ENCODE data around the gene NR5A1.

Gene NR5A1

DNA sequence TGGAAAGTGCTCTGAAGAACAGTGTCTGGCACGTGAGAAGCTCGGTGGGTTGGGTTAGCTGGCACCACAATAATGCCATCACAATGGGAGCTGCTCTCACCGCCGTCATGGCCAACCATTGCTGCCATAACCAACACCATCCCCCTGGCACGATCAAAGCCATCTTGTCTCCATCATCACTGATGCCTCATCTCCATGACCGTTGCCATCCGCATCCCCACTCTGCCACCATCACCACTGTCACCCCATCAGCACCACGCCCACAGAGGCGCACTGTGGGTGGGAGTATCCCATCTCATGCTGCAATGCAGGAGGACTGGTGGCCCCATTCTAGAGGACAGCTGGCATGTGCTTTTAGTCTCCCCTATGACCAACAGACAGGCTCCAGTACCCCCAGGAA lies 23.7 kb downstream of the NR5A1 start:
- no peak for DNase-seq (ENCODE audit: low spot score)
- FAIRE-seq = peak; percentile 27

DNA sequence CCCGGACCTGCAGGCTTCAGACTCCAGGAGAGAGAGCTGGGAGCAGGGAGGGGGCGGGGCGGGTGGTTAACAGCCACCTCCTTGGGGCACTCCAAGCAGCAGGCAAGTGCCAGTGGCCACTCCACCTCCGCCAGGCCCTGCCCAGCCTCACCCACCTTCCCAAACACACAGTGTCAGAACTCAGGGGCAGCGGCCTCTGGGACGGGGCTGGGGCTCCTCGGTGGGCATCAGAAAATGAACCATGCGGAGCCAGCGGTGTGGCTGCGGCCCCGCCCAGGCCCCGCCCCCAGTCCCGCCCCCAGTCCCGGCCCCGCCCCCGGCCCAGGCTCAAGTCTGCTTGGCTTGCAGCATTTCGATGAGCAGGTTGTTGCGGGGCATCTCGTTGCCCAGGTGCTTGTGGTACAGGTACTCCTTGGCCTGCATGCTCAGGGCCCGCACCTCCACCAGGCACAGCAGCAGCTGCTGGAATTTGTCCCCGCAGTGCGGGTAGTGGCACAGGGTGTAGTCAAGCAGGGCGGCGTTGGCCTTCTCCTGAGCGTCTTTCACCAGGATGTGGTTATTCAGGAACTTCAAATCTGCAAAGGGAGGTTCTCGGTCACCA lies 24.7 kb downstream of the NR5A1 start:
- no peak for FAIRE-seq
- no peak for DNase-seq (ENCODE audit: low spot score)

DNA sequence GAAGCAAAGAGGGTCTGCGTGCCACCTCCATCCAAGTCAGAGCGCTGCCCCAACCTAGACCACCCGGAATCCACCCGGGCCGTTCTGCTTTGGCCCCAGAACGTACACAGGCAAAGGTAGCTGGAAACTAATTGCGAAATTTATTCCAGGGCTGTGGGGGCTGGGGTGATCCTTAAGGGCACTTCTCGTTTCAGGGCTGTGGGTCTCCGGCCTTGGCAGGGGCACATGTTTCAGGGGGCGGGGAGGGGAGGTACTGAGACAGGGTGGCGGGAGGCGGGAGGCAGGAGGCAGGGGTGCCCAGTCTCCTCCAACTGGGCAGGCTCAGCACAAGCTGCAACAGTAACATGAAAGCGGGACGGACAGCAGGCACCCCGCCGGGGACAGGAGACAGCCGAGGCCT lies 26.1 kb downstream of the NR5A1 start:
- no peak for FAIRE-seq
- no peak for DNase-seq (ENCODE audit: low spot score)

DNA sequence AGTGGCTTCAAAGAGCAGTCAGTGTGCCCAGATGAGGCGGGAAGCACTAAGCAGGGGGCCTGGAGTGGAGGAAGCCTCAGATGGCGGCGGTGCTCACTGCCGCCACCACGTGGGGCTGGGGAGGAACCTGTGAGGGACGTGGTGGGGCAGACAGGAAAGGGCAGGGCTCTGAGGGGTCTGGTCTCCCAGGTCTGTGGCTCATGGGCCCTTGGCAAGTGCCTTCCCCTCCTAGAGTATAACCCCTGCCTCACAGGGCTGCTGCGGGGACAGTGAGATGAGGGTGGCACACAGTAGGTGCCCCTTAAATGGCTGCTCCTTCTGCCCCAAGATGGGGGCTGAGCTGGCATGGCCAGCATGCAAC lies 26.6 kb downstream of the NR5A1 start:
- FAIRE-seq (no peak), DNase-seq (ENCODE audit: low spot score) (peak; percentile 36)

DNA sequence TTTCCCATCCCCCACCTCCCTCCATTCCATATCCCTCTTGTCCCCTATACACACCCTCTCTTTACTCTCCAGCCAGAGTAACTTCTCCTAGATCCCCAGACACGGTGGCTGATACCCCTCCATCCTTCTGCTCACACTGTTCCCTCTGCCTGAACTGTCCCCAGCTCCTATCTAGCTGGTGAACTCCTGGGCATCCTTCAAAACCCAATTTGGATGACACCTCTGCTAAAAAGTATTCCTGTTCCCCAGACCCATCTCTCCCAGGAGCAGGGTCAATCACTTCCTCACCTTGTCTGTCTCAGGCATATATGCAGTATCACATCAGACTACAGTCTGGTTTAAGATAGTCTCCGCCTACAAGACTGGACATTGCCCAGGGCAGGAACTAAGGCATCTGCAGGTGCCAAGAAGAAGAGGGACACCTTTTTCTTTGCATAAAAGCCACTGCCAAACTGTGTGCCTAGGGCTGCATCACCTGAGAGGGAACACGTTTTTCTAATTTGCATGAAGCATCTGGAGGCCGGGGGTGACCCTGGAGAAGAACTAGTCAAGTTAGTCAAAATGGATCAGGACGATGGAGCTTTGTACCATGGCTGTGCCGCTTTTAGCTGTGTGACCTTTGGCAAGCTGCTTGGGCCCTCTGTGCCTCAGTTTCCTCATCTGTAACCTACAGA lies 27.1 kb downstream of the NR5A1 start:
- FAIRE-seq (no peak), DNase-seq (ENCODE audit: low spot score) (no peak)

DNA sequence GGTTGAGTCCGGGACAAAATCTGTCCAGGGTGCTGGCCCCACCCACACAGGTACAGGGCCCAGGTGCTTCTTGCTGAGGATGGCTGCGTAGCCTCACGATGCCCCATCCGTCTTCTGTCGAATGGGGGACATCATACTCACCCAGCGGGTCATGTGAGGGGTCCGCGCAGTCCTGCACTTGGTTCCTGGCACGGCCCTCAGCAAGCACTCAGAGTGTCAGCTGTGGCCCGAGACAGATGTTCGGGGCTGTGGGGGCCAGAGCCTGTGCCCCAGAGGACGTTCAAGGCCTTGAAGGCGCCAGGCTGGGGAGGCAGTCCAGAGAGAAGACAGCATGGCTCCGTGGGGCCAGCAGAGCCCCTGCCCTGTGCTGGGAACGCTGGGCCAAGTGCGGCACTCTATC lies 27.8 kb downstream of the NR5A1 start:
- FAIRE-seq (no peak), DNase-seq (ENCODE audit: low spot score) (no peak)

DNA sequence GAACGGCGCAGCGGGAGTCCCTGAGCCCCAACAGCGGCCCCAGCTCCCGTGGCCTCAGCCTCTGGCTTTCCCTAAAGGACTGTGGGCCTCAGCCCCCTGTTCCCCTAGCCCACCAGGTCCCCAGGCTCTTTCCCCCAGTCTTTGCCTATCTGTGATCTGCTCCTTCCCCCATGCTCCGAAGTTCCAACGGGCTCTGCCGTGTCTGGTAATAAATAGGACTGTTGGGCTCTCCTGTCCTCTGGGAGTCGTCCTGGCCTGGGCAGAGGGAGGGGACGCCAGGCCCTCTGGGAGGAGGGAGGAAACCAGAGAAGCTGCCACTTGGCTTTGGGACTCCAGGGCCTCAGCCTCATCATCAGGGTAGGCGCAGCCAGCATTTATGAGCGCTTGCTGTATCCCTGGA lies 28.8 kb downstream of the NR5A1 start:
- DNase-seq (ENCODE audit: low spot score) (no peak), FAIRE-seq (no peak)

DNA sequence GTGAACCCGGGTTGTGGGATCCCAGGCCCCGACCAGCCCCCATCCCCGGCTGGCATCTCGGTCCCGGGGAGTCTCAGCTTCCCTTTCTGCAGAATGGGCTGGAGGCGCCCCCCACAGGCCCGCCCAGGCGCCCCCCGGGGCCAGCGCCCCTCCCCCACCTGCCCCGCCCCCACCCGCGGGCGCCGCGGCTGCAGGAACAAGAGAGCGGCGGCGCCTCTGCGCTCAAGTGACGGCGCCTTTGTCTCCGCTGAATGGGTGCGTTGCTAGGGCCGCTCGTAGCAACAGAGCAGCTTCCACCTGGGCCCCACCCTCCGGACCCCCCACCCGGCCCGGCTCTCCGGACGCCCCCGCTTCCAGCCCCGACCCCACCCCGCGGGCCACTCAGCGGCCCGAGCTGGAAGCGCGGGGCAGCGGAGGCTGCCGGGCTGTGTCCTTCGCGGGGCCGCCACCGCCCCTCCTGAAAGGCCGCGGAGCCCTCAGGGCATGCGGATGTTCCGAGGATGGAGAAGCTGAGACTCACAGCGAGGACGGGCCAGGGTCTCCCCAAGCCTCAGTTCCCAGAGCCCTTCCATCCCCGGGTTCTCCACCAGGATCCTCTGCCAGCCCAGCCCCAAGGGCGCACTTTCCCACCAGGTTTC lies 29.4 kb downstream of the NR5A1 start:
- DNase-seq (ENCODE audit: low spot score) (no peak), FAIRE-seq (no peak)

DNA sequence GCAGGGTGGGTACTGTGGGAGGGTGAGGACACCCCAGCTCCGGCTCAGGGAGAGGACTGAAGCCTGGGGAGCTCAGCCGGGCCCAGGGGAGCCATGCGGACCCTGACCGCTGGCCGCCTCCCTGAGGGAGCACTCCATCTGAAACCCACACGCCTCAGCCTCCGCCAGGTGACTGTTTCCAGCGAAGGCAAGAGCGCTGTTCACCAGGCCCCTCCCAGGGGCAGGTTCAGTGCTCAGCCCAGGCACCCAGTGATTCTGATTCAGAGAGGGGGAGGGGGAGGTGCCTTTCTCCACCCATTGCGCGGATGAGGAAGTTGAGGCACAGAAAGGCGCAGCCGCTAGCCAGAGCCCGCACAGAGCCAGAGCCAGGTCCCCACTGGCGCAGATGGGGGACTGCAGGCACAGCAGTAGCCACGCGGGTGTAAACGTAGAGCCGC lies 30.0 kb downstream of the NR5A1 start:
- no peak for FAIRE-seq
- DNase-seq (ENCODE audit: low spot score) = no peak

DNA sequence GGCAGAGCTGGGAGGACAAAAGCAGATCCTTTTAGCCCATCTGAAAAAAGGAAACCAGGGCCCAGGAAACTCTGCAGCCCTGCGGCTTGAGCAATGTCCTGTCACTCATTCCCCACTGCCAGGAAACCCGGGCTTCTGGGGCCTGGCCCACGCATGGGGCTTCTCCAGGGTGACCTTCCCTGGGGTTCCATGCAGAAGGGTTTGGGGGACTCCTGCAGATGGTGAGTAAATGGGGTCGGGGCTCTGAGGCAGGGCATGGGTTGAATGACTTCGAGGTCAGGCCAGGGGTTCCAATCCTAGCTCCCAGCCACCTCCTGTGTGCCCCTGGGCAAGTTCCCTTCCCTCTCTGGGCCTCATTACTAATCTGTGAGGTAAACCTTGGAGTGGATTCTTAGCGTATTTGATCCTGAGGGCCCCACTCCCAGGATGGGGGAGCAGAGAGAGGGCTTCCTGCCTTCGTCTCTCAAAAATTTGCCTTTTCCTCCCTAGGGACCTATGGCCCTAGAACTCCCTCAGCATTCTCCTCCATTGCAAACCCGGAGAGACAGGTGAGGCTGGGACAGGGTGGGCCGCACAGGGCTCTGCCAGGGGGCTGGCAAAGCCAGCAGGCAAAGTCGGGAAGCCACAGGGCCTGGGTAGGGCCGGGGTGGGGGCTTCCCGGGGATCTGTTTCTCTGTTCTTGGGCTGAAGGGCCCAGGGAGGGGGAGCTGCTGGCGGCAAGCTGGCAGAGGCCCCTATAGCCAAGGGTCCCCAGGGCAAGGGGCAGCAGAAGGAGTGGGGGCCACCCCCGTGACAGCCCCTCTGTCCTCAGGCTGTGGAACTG lies 31.1 kb downstream of the NR5A1 start:
- DNase-seq (ENCODE audit: low spot score) (no peak), FAIRE-seq (no peak)

DNA sequence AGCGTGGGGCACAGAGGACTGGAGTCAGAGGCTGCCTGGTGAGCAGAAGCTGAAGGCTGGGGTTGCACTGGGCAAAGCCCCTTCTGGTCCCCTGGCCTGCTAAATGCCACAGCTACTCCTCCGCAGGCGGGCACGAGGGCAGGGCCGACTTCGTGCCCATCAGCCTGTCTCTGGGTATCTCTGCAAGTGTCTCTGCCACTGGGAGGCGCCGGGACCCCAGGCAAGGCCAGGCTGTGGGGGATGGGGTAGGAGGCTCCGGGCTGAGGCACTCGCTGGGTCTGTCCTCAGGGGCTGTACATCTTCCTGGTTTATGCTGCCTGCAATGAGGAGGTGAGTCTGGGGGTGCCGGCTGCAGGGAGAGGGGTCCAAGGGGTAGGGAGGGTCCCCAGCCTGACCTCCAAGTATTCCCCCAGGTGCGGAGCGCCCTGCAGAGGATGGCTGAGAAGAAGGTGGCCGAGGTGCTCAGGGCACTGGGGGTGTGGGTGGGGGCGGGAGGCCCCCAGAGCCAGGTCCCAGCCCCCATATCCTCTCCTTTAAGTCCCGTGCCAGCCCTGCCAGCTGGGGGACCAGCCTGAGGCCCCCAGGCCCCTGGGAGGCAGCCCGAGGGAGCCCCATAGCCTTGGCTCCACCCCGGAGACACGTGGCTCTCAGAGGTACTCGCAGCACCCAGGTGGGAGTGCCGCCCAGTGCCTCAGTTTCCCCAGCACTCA lies 31.9 kb downstream of the NR5A1 start:
- FAIRE-seq (no peak), DNase-seq (ENCODE audit: low spot score) (no peak)

DNA sequence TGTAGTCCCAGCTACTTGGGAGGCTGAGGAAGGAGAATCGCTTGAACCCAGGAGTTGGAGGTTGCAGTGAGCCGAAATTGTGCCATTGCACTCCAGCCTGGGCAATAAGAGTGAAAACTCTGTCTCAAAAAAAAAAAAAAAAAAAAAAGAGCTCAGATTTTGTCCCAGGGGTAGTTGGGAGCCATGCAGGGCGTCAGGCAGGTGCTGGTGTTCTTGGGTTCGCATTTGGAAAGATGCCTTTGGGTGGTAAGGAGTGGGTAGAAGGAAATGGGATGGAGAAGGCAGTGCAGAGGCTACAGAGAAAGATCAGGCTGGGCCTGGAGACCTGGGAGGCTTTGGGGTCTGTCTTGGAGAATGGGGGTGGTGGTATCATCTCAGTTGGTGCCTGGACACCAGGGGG lies 33.0 kb downstream of the NR5A1 start:
- FAIRE-seq = no peak

DNA sequence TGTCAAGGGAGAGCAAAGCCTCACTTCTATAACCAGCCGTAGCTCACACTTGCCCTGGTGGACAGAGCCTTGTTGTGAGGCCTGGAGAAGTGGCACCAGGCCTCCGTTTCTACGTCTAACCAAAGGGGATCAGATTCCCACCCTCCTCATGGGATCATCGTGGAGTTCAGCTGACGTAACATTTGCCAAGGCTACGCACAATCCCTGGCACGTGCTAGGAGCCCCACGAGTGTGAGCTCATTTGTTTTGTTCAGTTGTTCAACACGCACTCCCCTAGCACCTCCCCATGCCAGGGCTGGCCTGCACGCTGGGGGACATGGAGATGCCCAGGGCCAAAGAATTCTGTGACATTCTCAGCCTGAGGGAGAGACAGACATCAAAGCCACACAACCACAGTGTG lies 33.9 kb downstream of the NR5A1 start:
- DNase-seq (ENCODE audit: low spot score) (no peak), FAIRE-seq (no peak)

More for the DNA sequence above, 33.0 kb downstream of the NR5A1 start:
- no peak for DNase-seq (ENCODE audit: low spot score)

DNA sequence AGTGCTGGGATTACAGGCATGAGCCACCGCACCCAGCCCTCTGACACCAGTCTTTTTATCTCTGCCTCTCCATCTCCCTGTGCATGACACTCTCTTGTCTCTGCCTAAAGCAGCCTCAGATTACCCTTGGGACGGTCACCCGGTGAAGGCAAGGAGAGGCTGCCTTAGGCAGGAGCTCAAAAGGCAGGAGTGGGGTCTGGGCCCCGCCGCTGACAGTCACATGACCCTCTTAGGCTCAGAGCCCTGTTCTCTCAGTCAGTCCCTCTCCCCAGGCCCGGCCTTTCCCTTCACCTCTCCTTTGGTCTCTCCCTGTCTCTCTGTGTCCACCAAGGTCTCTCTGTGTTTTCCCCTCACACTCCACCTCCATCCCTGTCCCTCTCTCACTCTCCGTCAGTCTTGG lies 34.4 kb downstream of the NR5A1 start:
- FAIRE-seq (no peak), DNase-seq (ENCODE audit: low spot score) (no peak)

DNA sequence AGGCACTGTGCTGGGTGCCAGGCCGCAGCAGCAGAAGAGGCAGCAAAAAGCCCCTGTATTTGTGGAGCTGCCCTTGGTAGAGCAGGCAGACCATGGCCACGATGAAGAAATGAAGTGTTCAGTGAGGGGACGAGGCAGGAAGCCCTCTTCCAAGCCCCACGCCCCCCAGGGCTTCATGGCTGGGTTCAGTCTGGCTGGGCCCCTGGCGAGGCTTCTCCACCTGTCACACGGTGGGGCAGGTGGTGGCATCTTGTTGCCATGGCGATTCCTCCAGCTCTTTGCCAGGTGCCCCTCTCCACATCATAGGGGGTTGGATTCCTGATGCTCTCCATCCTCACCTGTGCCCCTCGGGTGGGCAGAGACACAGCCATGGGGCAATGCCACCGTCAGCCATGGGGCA lies 35.4 kb downstream of the NR5A1 start:
- FAIRE-seq = no peak
- DNase-seq (ENCODE audit: low spot score) = no peak

DNA sequence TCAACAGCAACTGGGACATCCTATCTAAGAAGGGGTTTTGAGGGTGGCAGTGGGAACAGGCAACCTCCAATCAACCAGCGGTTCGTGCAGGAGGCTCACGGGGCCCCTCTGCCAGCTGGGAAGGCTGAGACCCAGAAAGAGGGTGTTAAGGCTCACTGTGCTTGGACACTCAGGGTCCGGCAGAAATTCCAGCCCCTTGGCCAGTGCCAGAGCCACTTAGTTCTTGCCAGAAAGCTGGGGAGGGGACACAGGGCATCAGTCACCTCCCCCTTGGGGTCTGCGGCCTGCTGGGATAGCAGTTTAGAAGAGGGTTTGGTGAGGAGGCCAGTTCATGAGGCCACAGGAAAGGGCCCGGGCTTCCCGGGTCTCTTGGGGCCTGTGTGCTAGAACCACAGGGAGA lies 36.5 kb downstream of the NR5A1 start:
- FAIRE-seq (no peak), DNase-seq (ENCODE audit: low spot score) (no peak)

DNA sequence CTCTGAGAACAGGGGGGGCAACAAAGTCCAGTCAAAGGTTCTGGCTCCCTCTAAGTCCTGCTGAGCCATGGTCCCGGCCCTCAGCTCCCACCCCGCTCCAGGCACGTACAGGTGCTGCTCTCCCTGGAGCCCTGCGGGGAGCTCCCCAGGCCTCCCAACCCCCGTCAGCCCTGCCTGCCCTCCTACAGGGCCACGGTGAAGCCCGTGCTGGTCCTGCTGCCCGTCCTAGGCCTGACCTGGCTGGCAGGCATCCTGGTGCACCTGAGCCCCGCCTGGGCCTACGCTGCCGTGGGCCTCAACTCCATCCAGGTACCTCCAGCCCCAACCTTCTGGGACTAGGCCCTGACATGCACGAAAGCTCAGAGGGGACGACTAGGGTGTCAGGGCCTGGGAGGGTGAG lies 36.9 kb downstream of the NR5A1 start:
- FAIRE-seq = no peak
- DNase-seq (ENCODE audit: low spot score) = no peak

DNA sequence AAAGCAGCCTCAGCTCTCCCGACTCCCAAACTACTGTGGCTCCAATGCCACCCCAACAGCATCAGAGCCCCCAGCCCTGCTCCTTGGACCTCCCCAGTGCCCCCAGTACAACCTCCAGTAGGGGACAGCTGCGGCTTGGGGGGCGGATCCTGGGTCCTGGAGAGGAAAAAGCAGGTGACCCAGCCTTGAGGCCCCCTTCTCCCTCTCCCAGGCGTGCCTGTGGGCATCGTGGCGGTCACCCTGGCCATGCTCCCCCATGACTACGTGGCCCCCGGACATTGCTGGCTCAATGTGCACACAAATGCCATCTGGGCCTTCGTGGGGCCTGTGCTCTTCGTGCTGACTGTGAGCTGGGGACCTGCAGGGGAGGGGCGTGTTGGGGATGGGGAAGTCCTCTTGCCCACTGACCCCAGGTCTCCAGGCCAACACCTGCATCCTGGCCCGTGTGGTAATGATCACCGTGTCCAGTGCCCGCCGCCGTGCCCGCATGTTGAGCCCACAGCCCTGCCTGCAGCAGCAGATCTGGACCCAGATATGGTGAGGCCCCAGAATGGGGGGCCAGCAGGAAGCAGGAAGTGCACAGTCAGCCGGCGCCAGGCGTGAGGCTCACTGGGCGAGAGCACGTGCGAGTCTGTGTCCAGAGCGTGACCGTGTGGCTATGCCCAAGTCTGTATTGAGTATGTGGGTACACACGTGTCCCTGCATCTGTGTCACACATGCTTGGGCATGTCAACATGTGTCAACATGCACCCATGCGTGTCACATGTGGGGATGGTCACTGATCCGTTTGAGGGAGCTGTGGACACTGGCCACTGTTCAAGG lies 38.0 kb downstream of the NR5A1 start:
- FAIRE-seq = peak; percentile 9
- DNase-seq (ENCODE audit: low spot score) = no peak

DNA sequence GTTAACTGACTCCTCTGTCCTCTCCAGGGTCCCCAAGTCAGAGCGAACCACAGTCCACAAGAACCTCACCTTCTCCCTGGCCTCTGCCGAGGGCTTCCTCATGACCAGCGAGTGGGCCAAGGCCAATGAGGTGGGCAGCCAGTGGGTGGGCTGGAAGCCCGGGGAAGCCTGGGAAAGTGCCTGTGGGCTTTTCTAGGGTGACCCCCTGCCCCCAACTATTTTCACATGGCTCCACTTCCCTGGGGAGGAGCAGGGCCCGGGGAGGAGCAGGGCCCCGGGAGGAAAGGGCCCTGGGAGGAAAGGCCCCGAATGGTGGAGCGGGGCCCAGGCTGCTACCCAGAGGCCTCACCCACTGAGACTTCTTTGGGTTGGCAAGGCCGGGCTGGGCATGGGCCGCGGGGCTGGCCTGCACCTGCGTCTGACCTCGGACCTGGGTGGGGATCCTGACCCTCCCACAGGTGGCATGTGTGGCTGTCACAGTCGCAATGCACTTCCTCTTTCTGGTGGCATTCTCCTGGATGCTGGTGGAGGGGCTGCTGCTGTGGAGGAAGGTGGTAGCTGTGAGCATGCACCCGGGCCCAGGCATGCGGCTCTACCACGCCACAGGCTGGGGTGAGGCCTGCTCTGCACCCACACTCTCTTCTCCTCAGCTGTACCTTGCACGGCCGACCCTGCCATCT lies 39.0 kb downstream of the NR5A1 start:
- DNase-seq (ENCODE audit: low spot score) = no peak

DNA sequence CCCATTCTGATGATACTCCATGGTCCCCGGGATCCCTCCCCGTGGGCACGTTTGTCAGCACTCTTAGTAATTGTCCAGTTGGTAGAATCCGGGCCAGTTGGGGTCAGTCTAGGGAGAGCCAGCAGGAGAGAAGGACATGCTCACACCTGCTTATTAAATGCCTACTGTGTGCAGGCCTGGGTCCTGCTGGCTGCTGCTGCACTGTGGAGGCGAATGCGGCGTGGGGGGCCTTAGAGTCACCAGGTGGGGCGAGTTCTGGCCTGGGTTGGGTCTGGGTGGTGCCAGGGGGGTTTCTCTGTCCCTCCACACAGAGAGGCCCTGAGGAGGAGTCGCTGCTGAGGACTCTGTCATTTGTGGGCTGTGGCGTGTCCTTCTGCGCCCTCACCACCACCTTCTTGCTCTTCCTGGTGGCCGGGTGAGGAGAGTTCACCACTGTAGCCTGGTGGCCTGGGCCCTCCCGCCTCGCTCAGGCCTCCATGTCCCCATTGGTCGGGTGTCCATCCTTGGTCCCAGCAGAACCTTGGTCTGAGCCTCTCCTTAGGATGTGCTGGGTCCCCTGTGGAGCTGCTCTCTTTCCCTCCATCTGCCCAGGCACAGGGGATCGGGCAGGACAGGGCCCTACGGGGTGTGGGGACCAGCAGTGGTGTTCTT lies 39.7 kb downstream of the NR5A1 start:
- no peak for DNase-seq (ENCODE audit: low spot score)
- FAIRE-seq = no peak

More for the DNA sequence above, 39.0 kb downstream of the NR5A1 start:
- no peak for FAIRE-seq
